Measurements from ENCODE around the gene IER5. TPM values are rescaled to one million over a fixed set of nuclear protein-coding genes. Genes with fewer than 3 reads are reported as not detected.

IER5 gene
- total and polyA plus RNA-seq, 2 of the 13 experiments (the other 11 are each of a cell fraction or from before 2014, with no cell fraction given), result 2.5 to 3.5 TPM

GRCh38 chr1:181089676-181090544, 1.4 kb downstream of the IER5 start:
- CTCF ChIA-PET (ENCODE audit: low intra/inter-chr PET ratio, low total read pairs), result no interaction called here
- WGBS (ENCODE audit: low lambda C conversion rate), result 2% methylated on average over 31 of the region's 48 CpGs
- TF ChIP-seq ZNF281 (CRISPR knock-in tag; IDR thresholded peaks at IDR 0.05; ENCODE audit: borderline replicate concordance) (no peak), NFRKB (IDR thresholded peaks at IDR 0.05) (no peak), NFE2 (CRISPR knock-in tag; IDR thresholded peaks at IDR 0.05) (no peak), TMF1 (CRISPR knock-in tag; IDR thresholded peaks at IDR 0.05; ENCODE audit: low read depth) (0 out of 2 replicates have a peak, but pooled peaks have one; percentile 28), PHB2 (IDR thresholded peaks at IDR 0.05; ENCODE audit: partially characterized antibody) (no peak), ZNF329 (CRISPR knock-in tag; IDR thresholded peaks at IDR 0.05; ENCODE audit: low read depth) (no peak; the same call in 1 of the 2 replicates), MED8 (CRISPR knock-in tag; IDR thresholded peaks at IDR 0.05; ENCODE audit: insufficient replicate concordance) (no peak), ZNF7 (CRISPR knock-in tag; IDR thresholded peaks at IDR 0.05) (no peak), ZNF276 (CRISPR knock-in tag; IDR thresholded peaks at IDR 0.05; ENCODE audit: low read depth) (no peak), KLF6 (CRISPR knock-in tag; IDR thresholded peaks at IDR 0.05) (peak; percentile 31; the same call in 1 of the 2 replicates), BCLAF1 (IDR thresholded peaks at IDR 0.05) (no peak), ATAD3A (CRISPR knock-in tag; IDR thresholded peaks at IDR 0.05) (no peak)

More at GRCh38 chr1:181089676-181090544, 1.4 kb downstream of the IER5 start:
- in situ Hi-C loops (cut with HindIII; ENCODE audit: extremely low pct_ligation_motif_present, low pct_unique_long_range_greater_than_20kb), result loop anchor here (5.0 kb wide), 1 partner anchor 52 kb away; no protein-coding TSS in a partner anchor
- intact Hi-C loops (cut with micrococcal nuclease; ENCODE audit: unreplicated experiment), result loop anchor here (2.0 to 5.0 kb wide), 4 partner anchors 15 to 68 kb away; partner anchors contain the start of gene STX6
- Histone ChIP-seq H3K27ac (ENCODE audit: extremely low read length, insufficient read depth, low read length) (peak overlapping the region; percentile 27), H3K4me2 (ENCODE audit: low read depth, low read length) (peak overlapping the region; percentile 91), H3K9ac (ENCODE audit: insufficient read depth, low read depth, low read length) (peak overlapping the region; percentile 72), H3K9me3 (ENCODE audit: low read length) (no peaks in the 10 kb centered on the region), H4K20me1 (ENCODE audit: insufficient read depth, low read length) (peaks cover 8% of the 10 kb centered on the region), H3K27me3 (ENCODE audit: control insufficient read depth in 1 of 2, insufficient read depth in 2 of 2, low read length in 2 of 2) (no peaks in the 10 kb centered on the region; a peak in 2 of 5 replicates), H3K4me1 (ENCODE audit: insufficient read depth, low read length) (peaks cover 61% of the 10 kb centered on the region), H3K36me3 (replicated peaks in 1 of 2; ENCODE audit: control insufficient read depth in 1 of 2, insufficient read depth in 2 of 2, low read length in 2 of 2) (no peaks in the 10 kb centered on the region), H2AFZ (ENCODE audit: low read length) (no peak overlapping the region), H3K4me3 (replicated peaks in 1 of 3; ENCODE audit: insufficient read depth in 1 of 3, low read depth in 2 of 3, low read length in 3 of 3) (peak overlapping the region; percentile 68 to 88 (median 79)), H3K79me2 (ENCODE audit: insufficient read depth, low read length) (peaks cover 30% of the 10 kb centered on the region)
- ATAC-seq (peak; percentile 43), FAIRE-seq (no peak), DNase-seq (ENCODE audit: low spot score) (peak; percentile 30)
- no TSS peak for BruUV-seq (replicated peaks)
- POLR2A ChIA-PET, result interaction anchor here (0.7 to 5.3 kb wide), 18 partner anchors 8 to 574 kb away, joined by 3 to 57 read pairs (median 6); partner anchors contain the start of genes MR1 and STX6
